ENCODE results near the gene ADGRL3.

GRCh38 chr4:61583696-61584095 lies 383.6 kb downstream of the ADGRL3 start:
- TF ChIP-seq, protein P1, sequence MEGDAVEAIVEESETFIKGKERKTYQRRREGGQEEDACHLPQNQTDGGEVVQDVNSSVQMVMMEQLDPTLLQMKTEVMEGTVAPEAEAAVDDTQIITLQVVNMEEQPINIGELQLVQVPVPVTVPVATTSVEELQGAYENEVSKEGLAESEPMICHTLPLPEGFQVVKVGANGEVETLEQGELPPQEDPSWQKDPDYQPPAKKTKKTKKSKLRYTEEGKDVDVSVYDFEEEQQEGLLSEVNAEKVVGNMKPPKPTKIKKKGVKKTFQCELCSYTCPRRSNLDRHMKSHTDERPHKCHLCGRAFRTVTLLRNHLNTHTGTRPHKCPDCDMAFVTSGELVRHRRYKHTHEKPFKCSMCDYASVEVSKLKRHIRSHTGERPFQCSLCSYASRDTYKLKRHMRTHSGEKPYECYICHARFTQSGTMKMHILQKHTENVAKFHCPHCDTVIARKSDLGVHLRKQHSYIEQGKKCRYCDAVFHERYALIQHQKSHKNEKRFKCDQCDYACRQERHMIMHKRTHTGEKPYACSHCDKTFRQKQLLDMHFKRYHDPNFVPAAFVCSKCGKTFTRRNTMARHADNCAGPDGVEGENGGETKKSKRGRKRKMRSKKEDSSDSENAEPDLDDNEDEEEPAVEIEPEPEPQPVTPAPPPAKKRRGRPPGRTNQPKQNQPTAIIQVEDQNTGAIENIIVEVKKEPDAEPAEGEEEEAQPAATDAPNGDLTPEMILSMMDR (IDR thresholded peaks at IDR 0.05): no peak
- no peak for TF ChIP-seq EZH2 (IDR thresholded peaks at IDR 0.05; ENCODE audit: borderline replicate concordance, insufficient read depth, low read depth, low read length, poor library complexity, severe bottlenecking)

Measured in B cell (primary cell).